HK-2 (cell line): ENCODE results near the gene MUCL3.
"Not testable (repeated sequence)": the region's sequence is repeated elsewhere in the genome, so short reads cannot be mapped to it uniquely, and the experiment has no call there.

Source experiments
- DNase-seq: peaks from one replicate; pipeline ENCODE4 v3.0.0-alpha.2; 2018; ENCODE audit not compliant: unreplicated experiment

The MUCL3 gene

GRCh38 chr6:30939473-30939872 lies 1.3 kb upstream of the MUCL3 start:
- DNase-seq, result no peak

- peak; percentile 82 for DNase-seq
These were observed 1.7 kb downstream of the MUCL3 start for GRCh38 chr6:30942338-30943060.

DNA sequence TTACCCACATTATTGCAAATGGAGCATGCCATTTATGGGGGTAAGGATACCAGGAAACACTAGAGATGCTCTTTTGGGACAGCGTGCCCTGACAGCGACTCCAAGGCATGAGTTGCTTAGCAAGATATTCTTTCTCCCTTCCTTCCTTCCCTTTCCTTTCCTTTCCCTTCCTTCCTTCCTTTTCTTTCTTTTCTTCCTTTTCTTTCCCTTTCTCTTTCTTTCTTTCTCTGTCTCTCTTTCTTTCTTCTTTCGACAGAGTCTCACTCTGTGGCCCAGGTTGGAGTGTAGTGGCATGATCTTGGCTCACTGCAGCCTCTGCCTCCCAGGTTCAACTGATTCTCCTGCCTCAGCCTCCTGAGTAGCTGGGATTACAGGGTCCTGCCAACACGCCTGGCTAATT lies 3.3 kb downstream of the MUCL3 start:
- DNase-seq, result no peak

- no peak for DNase-seq
These were observed 4.5 kb downstream of the MUCL3 start for GRCh38 chr6:30945281-30945680.

GRCh38 chr6:30947231-30947630 lies 6.5 kb downstream of the MUCL3 start:
- DNase-seq, result no peak

DNA sequence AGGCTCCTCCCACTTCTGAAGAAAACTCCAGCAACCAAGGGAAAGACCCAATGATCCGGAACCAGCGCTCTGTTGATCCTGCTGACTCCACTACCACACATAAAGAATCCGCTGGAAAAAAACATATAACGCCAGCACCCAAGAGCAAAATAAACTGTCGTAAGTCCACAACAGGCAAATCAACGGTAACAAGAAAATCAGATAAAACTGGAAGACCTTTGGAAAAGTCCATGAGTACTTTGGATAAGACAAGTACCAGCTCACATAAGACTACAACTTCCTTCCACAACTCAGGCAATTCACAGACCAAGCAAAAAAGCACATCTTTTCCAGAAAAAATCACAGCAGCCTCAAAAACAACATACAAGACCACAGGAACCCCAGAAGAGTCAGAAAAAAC lies 8.0 kb downstream of the MUCL3 start:
- DNase-seq, result no peak

DNA sequence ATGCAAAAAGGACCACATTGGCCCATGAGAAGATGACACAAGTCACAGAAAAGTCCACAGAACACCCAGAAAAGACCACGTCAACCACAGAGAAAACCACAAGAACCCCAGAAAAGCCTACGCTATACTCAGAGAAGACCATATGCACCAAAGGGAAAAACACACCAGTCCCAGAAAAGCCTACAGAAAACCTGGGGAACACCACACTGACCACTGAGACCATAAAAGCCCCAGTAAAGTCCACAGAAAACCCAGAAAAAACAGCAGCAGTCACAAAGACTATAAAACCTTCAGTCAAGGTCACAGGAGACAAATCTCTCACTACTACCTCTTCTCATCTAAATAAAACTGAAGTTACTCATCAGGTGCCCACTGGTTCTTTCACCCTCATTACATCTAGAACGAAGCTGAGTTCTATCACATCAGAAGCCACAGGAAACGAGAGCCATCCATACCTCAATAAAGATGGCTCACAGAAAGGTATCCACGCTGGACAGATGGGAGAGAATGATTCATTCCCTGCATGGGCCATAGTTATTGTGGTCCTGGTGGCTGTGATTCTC lies 11.2 kb downstream of the MUCL3 start:
- DNase-seq, result no peak

DNA sequence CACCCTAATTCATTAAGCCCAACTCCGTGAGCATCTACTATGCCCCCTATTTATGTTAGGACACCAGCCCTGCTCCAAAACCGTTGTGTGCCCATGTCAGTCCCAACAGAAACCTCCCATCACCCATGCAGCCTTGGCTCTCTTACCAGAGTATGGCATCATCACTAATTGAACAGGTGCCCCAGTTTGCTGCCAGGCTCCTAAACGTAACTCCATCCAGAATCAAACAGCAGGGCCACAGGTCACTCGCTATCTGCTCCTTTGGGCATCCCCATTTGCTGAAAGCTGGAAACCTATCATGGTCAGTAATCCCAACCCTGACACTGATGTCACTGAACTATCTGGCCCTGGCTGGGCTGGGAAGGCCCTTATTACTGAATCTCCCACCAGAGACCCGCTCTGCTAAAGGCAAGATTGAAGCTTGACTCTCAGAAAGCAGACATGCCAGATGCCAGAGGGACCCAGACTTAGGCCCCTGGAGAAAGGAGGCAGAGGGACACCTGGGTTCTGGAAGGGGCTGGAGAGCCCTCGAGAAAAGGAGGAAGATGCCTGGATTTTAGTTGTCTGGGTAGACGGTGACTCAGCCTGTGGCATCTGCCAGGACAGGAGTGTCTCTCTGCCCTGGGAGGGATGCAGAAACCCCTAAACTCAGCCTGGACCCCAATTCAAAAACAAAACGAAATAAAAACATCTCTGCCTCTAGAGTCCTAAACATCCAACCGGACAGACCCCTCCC lies 14.0 kb downstream of the MUCL3 start:
- no peak for DNase-seq

- no peak for DNase-seq
These were observed 14.7 kb downstream of the MUCL3 start for GRCh38 chr6:30955367-30956042.

- DNase-seq, result no peak
These were observed 16.9 kb downstream of the MUCL3 start for GRCh38 chr6:30957716-30958115.

DNA sequence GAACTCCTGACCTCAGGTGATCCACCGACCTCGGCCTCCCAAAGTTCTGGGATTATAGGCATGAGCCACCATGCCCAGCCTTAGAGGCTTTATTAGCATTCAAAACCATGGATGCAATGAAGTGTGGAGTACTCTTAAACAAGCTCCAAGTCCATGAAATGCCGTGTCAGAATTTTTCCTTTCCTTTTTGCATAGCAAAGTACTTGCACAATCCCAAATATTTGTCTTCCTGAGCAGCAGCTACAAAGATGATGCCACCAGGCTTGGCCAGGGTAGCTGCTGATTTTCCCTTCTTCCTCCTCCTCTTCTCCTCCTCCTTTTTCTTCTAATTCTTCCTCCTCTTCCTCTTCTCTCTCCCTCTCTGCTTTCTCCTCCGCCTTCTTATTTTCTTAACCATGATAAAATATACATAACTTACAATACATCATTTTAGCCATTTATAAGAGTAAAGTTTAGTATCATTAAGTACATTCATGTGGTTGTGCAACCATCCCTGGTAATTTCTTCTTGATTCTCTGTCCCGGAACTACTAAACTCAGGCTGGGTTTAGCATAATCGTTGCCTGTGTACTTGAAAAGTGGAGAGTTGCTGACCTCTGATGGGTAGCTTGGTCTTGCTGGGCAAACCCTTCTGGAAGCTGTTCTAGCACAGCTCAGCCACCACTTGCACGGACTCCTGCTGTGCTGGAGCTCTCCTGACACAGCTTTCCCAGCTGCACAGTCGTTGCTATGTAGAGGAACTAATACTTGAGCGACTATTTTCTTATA lies 20.3 kb downstream of the MUCL3 start:
- no peak for DNase-seq

DNA sequence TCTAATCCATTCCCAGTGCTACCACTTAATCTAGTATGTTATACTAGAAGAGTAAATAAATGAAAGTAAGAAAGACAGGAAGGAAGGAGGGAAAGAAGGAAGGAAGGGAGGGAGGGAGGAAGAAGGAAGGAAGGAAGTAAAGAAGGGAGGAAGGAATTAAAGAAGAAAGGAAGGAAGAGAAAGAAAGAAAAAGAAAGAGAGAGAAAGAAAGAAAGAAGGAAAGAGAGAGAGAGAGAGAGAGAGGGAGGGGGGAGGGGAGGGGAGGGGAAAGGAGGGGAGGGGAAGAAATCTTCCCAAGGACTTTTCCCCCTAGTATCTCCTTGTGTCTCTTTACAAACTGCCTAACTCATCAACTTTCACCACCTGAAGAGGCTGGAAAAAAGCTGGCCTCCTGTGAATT lies 21.9 kb downstream of the MUCL3 start:
- no peak for DNase-seq

DNA sequence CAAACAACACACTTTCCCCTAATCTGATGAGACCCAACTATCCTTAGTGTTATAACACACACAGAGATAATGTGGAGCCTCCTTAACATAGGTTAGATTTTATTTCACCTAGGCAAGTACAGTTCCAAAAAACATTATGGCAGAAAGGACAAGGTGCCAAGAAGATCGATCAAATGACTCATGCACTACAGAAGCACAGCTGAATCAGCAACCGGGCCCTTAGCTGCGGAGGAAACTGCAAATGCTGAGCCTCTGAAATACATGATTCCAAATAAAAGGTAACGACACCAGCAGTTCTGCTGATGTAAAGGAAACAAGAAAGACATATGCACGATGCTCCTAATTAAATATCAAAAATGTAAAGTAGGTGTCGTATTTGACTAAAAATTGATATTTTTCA lies 22.9 kb downstream of the MUCL3 start:
- DNase-seq, result no peak

- DNase-seq, result no peak
These were observed 23.3 kb downstream of the MUCL3 start for GRCh38 chr6:30964075-30964474.

DNA sequence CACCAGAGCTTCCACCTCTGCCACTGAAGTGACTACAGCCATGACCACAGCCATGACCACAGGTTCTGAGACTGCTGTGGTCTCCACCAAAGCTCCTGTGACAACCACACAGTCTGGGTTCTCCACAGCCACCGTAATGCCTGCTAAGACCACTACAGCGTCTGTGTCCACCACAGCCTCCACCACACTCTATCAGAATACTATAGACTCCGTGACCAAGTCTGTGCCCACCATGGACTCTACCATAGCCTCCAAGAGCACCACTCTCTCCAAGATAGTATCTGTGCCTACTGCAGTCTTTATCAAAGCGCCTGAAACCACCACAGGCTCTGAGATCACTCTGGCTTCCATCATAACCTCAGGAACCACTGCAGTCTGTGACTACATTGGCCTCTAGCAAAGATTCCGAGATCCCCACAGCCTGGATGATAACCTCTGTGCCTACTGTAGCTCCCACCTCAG lies 24.4 kb downstream of the MUCL3 start:
- DNase-seq, result no peak

DNA sequence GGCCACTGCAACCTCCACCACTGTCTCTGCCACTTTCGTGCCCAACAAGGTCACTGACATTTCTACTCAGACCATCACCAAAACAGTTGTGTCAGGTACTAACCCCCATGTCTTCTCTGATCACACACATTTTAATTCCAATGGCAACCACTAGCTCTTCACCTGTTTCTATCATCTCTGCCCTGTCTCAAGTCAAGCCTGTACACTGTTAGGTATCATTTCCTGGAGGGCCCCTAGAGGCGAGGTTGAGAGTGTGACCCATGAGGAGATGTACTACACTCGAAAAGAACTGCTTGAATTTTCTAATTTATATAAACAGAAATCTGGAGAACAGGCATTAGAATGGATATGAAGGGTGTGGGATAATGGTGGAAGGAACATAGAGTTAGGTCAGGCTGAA lies 25.4 kb downstream of the MUCL3 start:
- no peak for DNase-seq

GRCh38 chr6:30969171-30969570 lies 28.4 kb downstream of the MUCL3 start:
- not testable (repeated sequence) for DNase-seq

GRCh38 chr6:30970946-30971345 lies 30.2 kb downstream of the MUCL3 start:
- no peak for DNase-seq

- no peak for DNase-seq
These were observed 32.0 kb downstream of the MUCL3 start for GRCh38 chr6:30972816-30973215.

DNA sequence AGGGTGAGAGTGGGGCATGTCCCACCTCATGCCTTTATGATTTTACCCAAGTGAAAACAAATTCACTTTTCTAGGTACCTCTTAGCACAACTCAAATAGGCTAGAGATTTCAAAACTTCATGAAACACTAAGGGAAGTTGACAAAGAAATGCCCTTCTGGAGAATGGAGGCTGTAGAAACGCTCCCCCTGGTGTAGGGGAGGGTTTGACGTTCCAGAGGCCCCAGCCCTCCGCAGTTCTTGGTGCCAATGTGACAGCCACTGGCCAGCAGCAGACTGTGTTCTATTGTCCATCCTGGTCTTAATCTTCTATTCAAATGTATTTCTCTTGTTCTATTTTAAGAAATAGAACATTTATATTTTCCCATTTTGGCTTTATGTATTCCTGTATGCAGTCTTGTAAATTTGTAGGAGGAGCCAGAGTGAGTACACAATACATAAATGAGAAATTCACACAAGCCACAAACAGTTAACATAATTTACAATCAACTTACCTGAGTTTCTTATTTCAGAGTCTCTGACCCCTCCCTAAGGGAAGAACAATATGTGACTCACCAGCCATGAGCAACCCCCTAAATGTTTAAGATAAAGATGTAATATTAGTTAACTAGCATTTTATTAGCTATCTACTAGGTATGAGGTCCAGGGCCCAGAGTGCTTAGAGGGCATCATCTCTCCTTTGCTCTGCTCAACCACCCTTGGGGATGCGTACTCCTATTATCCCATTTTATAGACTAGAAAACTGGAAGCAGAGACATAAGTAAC lies 33.9 kb downstream of the MUCL3 start:
- no peak for DNase-seq

- DNase-seq, result no peak
These were observed 38.4 kb downstream of the MUCL3 start for GRCh38 chr6:30979141-30979540.
